ENCODE results near the gene IMP3. TPM values are rescaled to one million over a fixed set of nuclear protein-coding genes. Genes with fewer than 3 reads are reported as not detected.
"Not testable (repeated sequence)": the region's sequence is repeated elsewhere in the genome, so short reads cannot be mapped to it uniquely, and the experiment has no call there.

Gene IMP3
- polyA plus RNA-seq, 1 of the 3 experiments (the other 2 are of a cell fraction): 56.2 TPM

GRCh38 chr15:75636026-75636425 is 4.0 kb downstream of the IMP3 start:
- Histone ChIP-seq H2AFZ (ENCODE audit: low read depth) (no peak overlapping the region), H3K4me2 (no peak overlapping the region), H3K36me3 (replicated peaks in 1 of 2; ENCODE audit: control insufficient read depth in 1 of 2, insufficient read depth in 2 of 2, low read length in 1 of 2) (peaks cover 0 to 5% of the 10 kb centered on the region in 2 experiments), H3K4me3 (ENCODE audit: low read depth in 2 of 2, low read length in 1 of 2) (no peak overlapping the region), H3K9ac (no peak overlapping the region), H3K9me2 (no peaks in the 10 kb centered on the region), H4K20me1 (ENCODE audit: insufficient read depth) (peaks cover 20% of the 10 kb centered on the region), H3K79me2 (ENCODE audit: insufficient read depth) (peaks cover 49% of the 10 kb centered on the region), H3F3A (replicated peaks; ENCODE audit: insufficient read depth) (peaks cover 19% of the 10 kb centered on the region), H3K4me1 (ENCODE audit: control insufficient read depth in 1 of 2, insufficient read depth in 2 of 2, low read depth in 1 of 2, low read length in 1 of 2) (peaks cover 11% of the 10 kb centered on the region in 2 experiments; a peak in 2 of 4 replicates), H3K27ac (ENCODE audit: low read depth in 2 of 2, low read length in 1 of 2) (no peak overlapping the region), H3K9me3 (no peaks in the 10 kb centered on the region), H3K27me3 (ENCODE audit: insufficient read depth) (no peaks in the 10 kb centered on the region)
- TF ChIP-seq EP300 (IDR thresholded peaks at IDR 0.05; ENCODE audit: borderline replicate concordance in 1 of 2, low read depth in 1 of 2, low read length in 1 of 2): no peak
- no peak for TF ChIP-seq MEF2A (IDR thresholded peaks at IDR 0.05; ENCODE audit: borderline replicate concordance, low read depth)
- TF ChIP-seq GABPA (IDR thresholded peaks at IDR 0.05; ENCODE audit: low read depth): no peak
- TF ChIP-seq CHD2 (IDR thresholded peaks at IDR 0.05; ENCODE audit: low read length, partially characterized antibody): no peak
- TF ChIP-seq GATA2 (CRISPR knock-in tag; IDR thresholded peaks at IDR 0.05): no peak
- TF ChIP-seq POLR2AphosphoS5 (IDR thresholded peaks at IDR 0.05; ENCODE audit: low read depth, low read length): no peak
- TF ChIP-seq RAD21 (IDR thresholded peaks at IDR 0.05; ENCODE audit: low read length): no peak
- no peak for TF ChIP-seq TAF1 (IDR thresholded peaks at IDR 0.05; ENCODE audit: borderline replicate concordance, low read depth, low read length)
- TF ChIP-seq SMC3 (IDR thresholded peaks at IDR 0.05; ENCODE audit: low read depth, low read length): no peak
- no peak for TF ChIP-seq FOXM1 (IDR thresholded peaks at IDR 0.05; ENCODE audit: low read depth)
- no peak for TF ChIP-seq MXI1 (IDR thresholded peaks at IDR 0.05; ENCODE audit: low read depth, low read length)
- no peak for TF ChIP-seq NRF1 (IDR thresholded peaks at IDR 0.05; ENCODE audit: low read depth, low read length)
- TF ChIP-seq MAX (IDR thresholded peaks at IDR 0.05; ENCODE audit: low read depth): no peak
- no peak for TF ChIP-seq RXRA (IDR thresholded peaks at IDR 0.05; ENCODE audit: borderline replicate concordance, low read depth)
- DNase-seq: no peak
- WGBS (ENCODE audit: low lambda C conversion rate): 96% methylated on average over 6 of the region's 6 CpGs
- ChIA-PET CTCF (interaction anchor here (1.1 to 1.5 kb wide), 3 partner anchors 10 to 14 kb away, joined by 3 to 8 read pairs (median 6); partner anchors contain the start of genes SNUPN and SNX33), POLR2A (interaction anchor here (1.4 kb wide), 1 partner anchor 10 kb away, joined by 4 read pairs; the partner anchor contains the start of gene SNUPN)

DNA sequence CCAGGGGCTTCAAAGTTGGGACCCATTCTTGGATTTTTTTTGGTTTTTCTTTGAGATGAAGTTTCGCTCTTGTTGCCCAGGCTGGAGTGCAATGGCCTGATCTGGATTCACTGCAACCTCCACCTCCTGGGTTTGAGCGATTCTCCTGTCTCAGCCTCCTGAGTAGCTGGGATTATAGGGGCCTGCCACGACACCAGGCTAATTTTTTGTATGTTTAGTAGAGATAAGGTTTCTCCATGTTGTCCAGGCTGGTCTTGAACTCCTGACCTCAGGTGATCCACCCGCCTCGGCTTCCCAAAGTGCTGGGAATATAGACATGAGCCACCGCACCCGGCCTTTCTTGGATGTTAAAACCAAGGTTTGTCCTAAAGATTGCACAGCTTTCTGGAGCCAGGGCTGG is 6.1 kb downstream of the IMP3 start:
- H3K9ac ChIP-seq; H3K9me3 ChIP-seq; H2AFZ ChIP-seq (ENCODE audit: low read depth); CTCF ChIA-PET; H3K4me3 ChIP-seq (ENCODE audit: low read depth in 2 of 2, low read length in 1 of 2); H3K36me3 ChIP-seq (replicated peaks in 1 of 2; ENCODE audit: control insufficient read depth in 1 of 2, insufficient read depth in 2 of 2, low read length in 1 of 2); H3K9me2 ChIP-seq; DNase-seq; H3F3A ChIP-seq (replicated peaks; ENCODE audit: insufficient read depth); H3K27ac ChIP-seq (ENCODE audit: low read depth in 2 of 2, low read length in 1 of 2); POLR2A ChIA-PET; H3K4me2 ChIP-seq; H3K27me3 ChIP-seq (ENCODE audit: insufficient read depth): not testable (repeated sequence)
- 83% methylated on average over 7 of the region's 7 CpGs for WGBS (ENCODE audit: low lambda C conversion rate)
- H3K79me2 ChIP-seq (ENCODE audit: insufficient read depth): peaks cover 39% of the 10 kb centered on the region
- H3K4me1 ChIP-seq (ENCODE audit: control insufficient read depth in 1 of 2, insufficient read depth in 2 of 2, low read depth in 1 of 2, low read length in 1 of 2): peaks cover 11% of the 10 kb centered on the region in 2 experiments; a peak in 2 of 4 replicates
- peaks cover 18% of the 10 kb centered on the region for H4K20me1 ChIP-seq (ENCODE audit: insufficient read depth)

DNA sequence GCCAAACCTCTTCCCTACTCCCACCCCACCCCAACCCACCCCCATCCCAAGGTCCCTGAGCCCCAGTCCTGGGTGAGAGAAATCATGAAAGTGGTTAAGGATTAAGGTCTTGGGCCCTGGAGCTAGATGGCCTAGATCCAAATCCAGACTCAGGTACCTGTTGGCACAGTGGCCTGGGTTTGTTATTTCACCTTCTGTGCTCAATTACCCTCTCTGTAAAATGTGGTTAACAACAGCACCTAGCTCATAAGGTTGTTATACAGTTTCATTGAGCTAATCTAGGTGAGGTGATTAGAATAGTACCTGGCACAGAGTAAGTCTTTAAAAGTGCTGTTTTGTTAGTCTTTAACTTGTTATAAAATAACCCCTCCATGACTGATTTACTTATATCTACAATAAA is 8.1 kb downstream of the IMP3 start:
- Histone ChIP-seq H2AFZ (ENCODE audit: low read depth) (no peak overlapping the region), H4K20me1 (ENCODE audit: insufficient read depth) (no peaks in the 10 kb centered on the region), H3K27me3 (ENCODE audit: insufficient read depth) (no peaks in the 10 kb centered on the region), H3K79me2 (ENCODE audit: insufficient read depth) (peaks cover 19% of the 10 kb centered on the region), H3K9ac (no peak overlapping the region), H3K4me3 (ENCODE audit: low read depth in 2 of 2, low read length in 1 of 2) (no peak overlapping the region), H3K9me2 (no peaks in the 10 kb centered on the region), H3K4me1 (ENCODE audit: control insufficient read depth in 1 of 2, insufficient read depth in 2 of 2, low read depth in 1 of 2, low read length in 1 of 2) (peaks cover 0 to 5% of the 10 kb centered on the region in 2 experiments; a peak in 1 of 4 replicates), H3F3A (replicated peaks; ENCODE audit: insufficient read depth) (peaks cover 9% of the 10 kb centered on the region), H3K9me3 (no peaks in the 10 kb centered on the region), H3K36me3 (replicated peaks in 1 of 2; ENCODE audit: control insufficient read depth in 1 of 2, insufficient read depth in 2 of 2, low read length in 1 of 2) (no peaks in the 10 kb centered on the region), H3K27ac (ENCODE audit: low read depth in 2 of 2, low read length in 1 of 2) (no peak overlapping the region), H3K4me2 (no peak overlapping the region)
- POLR2A ChIA-PET: no interaction called here
- CTCF ChIA-PET: no interaction called here
- DNase-seq: no peak
- TF ChIP-seq, protein P1, sequence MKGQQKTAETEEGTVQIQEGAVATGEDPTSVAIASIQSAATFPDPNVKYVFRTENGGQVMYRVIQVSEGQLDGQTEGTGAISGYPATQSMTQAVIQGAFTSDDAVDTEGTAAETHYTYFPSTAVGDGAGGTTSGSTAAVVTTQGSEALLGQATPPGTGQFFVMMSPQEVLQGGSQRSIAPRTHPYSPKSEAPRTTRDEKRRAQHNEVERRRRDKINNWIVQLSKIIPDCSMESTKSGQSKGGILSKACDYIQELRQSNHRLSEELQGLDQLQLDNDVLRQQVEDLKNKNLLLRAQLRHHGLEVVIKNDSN (IDR thresholded peaks at IDR 0.05; ENCODE audit: borderline replicate concordance, low read depth): no peak
- TF ChIP-seq CHD2 (IDR thresholded peaks at IDR 0.05; ENCODE audit: low read length, partially characterized antibody) (no peak), SIN3A (IDR thresholded peaks at IDR 0.05; ENCODE audit: borderline replicate concordance, low read depth, low read length) (no peak), JUND (IDR thresholded peaks at IDR 0.05) (no peak), PBX3 (IDR thresholded peaks at IDR 0.05) (no peak), RAD21 (IDR thresholded peaks at IDR 0.05; ENCODE audit: low read length) (no peak), MEF2A (IDR thresholded peaks at IDR 0.05; ENCODE audit: borderline replicate concordance, low read depth) (no peak), POLR2AphosphoS5 (IDR thresholded peaks at IDR 0.05; ENCODE audit: low read depth, low read length) (no peak)

Measured in SK-N-SH (cell line).